CD14-positive monocyte (primary cell): Measurements from ENCODE around the gene C1QC. TPM values are rescaled to one million over a fixed set of nuclear protein-coding genes. Genes with fewer than 3 reads are reported as not detected.

Experiments used
- DNase-seq, 3 donors: peaks; one replicate each; pipeline ENCODE4 v3.0.0-alpha.2; 2011 to 2022
- H2AFZ ChIP-seq: 2 replicates; pipeline ENCODE4 v1.6.0; 2012; ENCODE audit warnings: mild to moderate bottlenecking, low read depth, low read length, inconsistent platforms; ENCODE audit not compliant: insufficient read depth, poor library complexity, severe bottlenecking
- H3K27ac ChIP-seq, 2 donors: 1 replicate in 1 of 2; 2 replicates in 1 of 2; pipeline ENCODE4 v1.5.1; 2012 to 2013; ENCODE audit warnings: low read length in 2 of 2, control low read depth in 1 of 2, inconsistent platforms in 1 of 2, low read depth in 1 of 2, mild to moderate bottlenecking in 1 of 2
- H3K27me3 ChIP-seq, 2 donors: one replicate each; pipeline versions ENCODE4 v1.6.0 to v1.6.1; 2011 to 2013; ENCODE audit warnings: low read length in 2 of 2; ENCODE audit not compliant: control insufficient read depth in 2 of 2, insufficient read depth in 2 of 2
- H3K36me3 ChIP-seq, 2 donors: replicated peaks in 1 of 2; 1 replicate in 1 of 2; 2 replicates in 1 of 2; pipeline versions ENCODE4 v1.5.1 to v1.6.1; 2012 to 2013; ENCODE audit warnings: low read length in 2 of 2, control low read depth in 1 of 2, inconsistent platforms in 1 of 2, mild to moderate bottlenecking in 1 of 2; ENCODE audit not compliant: insufficient read depth in 2 of 2, control insufficient read depth in 1 of 2
- H3K4me1 ChIP-seq, 2 donors: 1 replicate in 1 of 2; 2 replicates in 1 of 2; pipeline versions ENCODE4 v1.5.1 to v1.6.1; 2012 to 2013; ENCODE audit warnings: low read length in 2 of 2, control low read depth in 1 of 2, inconsistent platforms in 1 of 2, mild to moderate bottlenecking in 1 of 2, moderate library complexity in 1 of 2; ENCODE audit not compliant: insufficient read depth in 2 of 2, control insufficient read depth in 1 of 2
- H3K4me2 ChIP-seq: replicated peaks from 2 replicates; pipeline ENCODE3; 2012; ENCODE audit warnings: low read length, moderate library complexity, mild to moderate bottlenecking; ENCODE audit not compliant: poor library complexity, severe bottlenecking; ENCODE audit errors: extremely low read depth
- H3K4me3 ChIP-seq, 3 experiments: fragments of 200-600 bp in 1 of 3; sonication (generic) in 1 of 3; replicated peaks in 1 of 3; 1 replicate in 2 of 3; 2 replicates in 1 of 3; pipeline ENCODE4 v1.5.1; 2011 to 2013; ENCODE audit warnings: low read length in 3 of 3, mild to moderate bottlenecking in 3 of 3, control low read depth in 2 of 3, low read depth in 2 of 3, inconsistent platforms in 1 of 3, moderate library complexity in 1 of 3
- H3K79me2 ChIP-seq: 2 replicates; pipeline ENCODE4 v1.6.0; 2012; ENCODE audit warnings: mild to moderate bottlenecking, control low read depth, inconsistent platforms, low read length, moderate library complexity; ENCODE audit not compliant: insufficient read depth
- H3K9ac ChIP-seq: 2 replicates; pipeline ENCODE4 v1.6.0; 2017; ENCODE audit warnings: low read length, mild to moderate bottlenecking; ENCODE audit not compliant: insufficient read depth, poor library complexity, severe bottlenecking
- H3K9me3 ChIP-seq, 2 donors: replicated peaks in 1 of 2; 1 replicate in 1 of 2; 2 replicates in 1 of 2; pipeline versions ENCODE4 v1.5.1 to v1.6.1; 2012 to 2013; ENCODE audit warnings: low read length in 2 of 2, control low read depth in 1 of 2; ENCODE audit not compliant: control insufficient read depth in 1 of 2, insufficient read depth in 1 of 2
- H4K20me1 ChIP-seq: 2 replicates; pipeline ENCODE4 v1.6.0; 2012; ENCODE audit warnings: mild to moderate bottlenecking, low read length, control low read depth, moderate library complexity; ENCODE audit not compliant: insufficient read depth
- H3K27ac Mint-ChIP-seq, 7 donors: one replicate each; pipeline ENCODE4 v1.8.0; 2020; ENCODE audit warnings: mild to moderate bottlenecking in 7 of 7, mixed read lengths in 7 of 7, moderate library complexity in 6 of 7, inconsistent platforms in 2 of 7
- H3K27me3 Mint-ChIP-seq, 3 donors: one replicate each; pipeline ENCODE4 v1.8.0; 2021 to 2022; ENCODE audit warnings: low read depth in 3 of 3, mild to moderate bottlenecking in 3 of 3, mixed read lengths in 3 of 3, moderate library complexity in 3 of 3, inconsistent platforms in 1 of 3
- H3K36me3 Mint-ChIP-seq, 2 donors: one replicate each; pipeline ENCODE4 v1.8.0; 2020; ENCODE audit warnings: mixed read lengths in 2 of 2, inconsistent platforms in 1 of 2, mild to moderate bottlenecking in 1 of 2
- H3K4me1 Mint-ChIP-seq: one replicate; pipeline ENCODE4 v1.8.0; 2020; ENCODE audit warnings: mild to moderate bottlenecking, mixed read lengths
- H3K4me3 Mint-ChIP-seq, 2 donors: one replicate each; pipeline ENCODE4 v1.8.0; 2020; ENCODE audit warnings: mild to moderate bottlenecking in 2 of 2, mixed read lengths in 2 of 2, moderate library complexity in 1 of 2
- H3K9me3 Mint-ChIP-seq, 7 donors: one replicate each; pipeline ENCODE4 v1.8.0; 2020 to 2022; ENCODE audit warnings: mixed read lengths in 7 of 7, mild to moderate bottlenecking in 6 of 7, moderate library complexity in 6 of 7, inconsistent platforms in 2 of 7
- WGBS: methylation state at CpG from one replicate; pipeline ENCODE4 v1.1.5; 2013; ENCODE audit warnings: missing lambda C conversion rate; ENCODE audit not compliant: insufficient coverage; 5-methylcytosine and 5-hydroxymethylcytosine counted together
- intact Hi-C, 2 donors: fragments of 100-400 bp; cut with micrococcal nuclease; formaldehyde crosslinking; loops; one replicate each; pipeline versions ENCODE4 v1.15.0 to v1.15.1; 2023
- polyA plus RNA-seq, 3 donors: library from polyadenylated mRNA; depleted of rRNA in 1 of 3; unstranded in 2 of 3; stranded (reverse) in 1 of 3; fragments of 300-500 nt in 2 of 3; fragments of >200 nt in 1 of 3; fragmentation: Illumina TruSeq in 2 of 3; gene quantifications; 1 replicate in 2 of 3; 2 replicates in 1 of 3; pipeline ENCODE4 v1.2.3, GENCODE V29; 2012 to 2021
- TF ChIP-seq, protein P1 (sequence below): fragments of 200-600 bp; IDR thresholded peaks from one replicate; pipeline ENCODE4 v1.8.0; 2022; ENCODE audit warnings: antibody characterized with exemption, mild to moderate bottlenecking

The C1QC gene
- polyA plus RNA-seq, 3 donors, result 0.74 to 3.6 (median 0.85) TPM

DNA sequence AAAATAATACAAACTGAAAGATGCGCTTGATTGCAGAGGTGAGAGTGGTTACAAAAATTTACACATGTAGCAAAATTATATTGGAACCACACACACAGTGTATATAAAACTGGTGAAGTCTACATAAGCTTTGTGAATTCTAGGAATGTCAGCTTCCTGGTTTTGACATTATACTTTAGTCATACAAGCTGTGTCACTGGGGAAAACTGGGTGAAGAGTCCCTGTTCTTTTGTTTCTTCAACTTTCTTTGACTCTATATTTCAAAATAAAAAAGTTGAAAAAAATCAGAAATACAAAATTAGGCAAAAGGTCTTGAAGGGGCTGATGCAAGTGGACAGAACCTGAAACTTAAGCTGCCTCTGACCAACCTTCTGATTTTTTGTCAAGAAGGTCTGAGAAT lies 3.0 kb downstream of the C1QC start:
- no peaks in the 10 kb centered on the region for H3K36me3 ChIP-seq
- Mint-ChIP-seq H3K36me3 (no peaks in the 10 kb centered on the region), H3K4me3 (no peak overlapping the region), H3K4me1 (no peaks in the 10 kb centered on the region), H3K27ac (no peak overlapping the region), H3K9me3 (peaks cover 0 to 2% (median 0%) of the 10 kb centered on the region in 7 donors), H3K27me3 (peaks cover 3 to 11% (median 4%) of the 10 kb centered on the region in 3 donors)
- no peak overlapping the region for H2AFZ ChIP-seq
- H3K79me2 ChIP-seq, result no peaks in the 10 kb centered on the region
- no peak overlapping the region for H3K4me2 ChIP-seq
- H4K20me1 ChIP-seq, result no peaks in the 10 kb centered on the region
- H3K4me3 ChIP-seq, result no peak overlapping the region
- no peak for DNase-seq
- TF ChIP-seq, protein P1, sequence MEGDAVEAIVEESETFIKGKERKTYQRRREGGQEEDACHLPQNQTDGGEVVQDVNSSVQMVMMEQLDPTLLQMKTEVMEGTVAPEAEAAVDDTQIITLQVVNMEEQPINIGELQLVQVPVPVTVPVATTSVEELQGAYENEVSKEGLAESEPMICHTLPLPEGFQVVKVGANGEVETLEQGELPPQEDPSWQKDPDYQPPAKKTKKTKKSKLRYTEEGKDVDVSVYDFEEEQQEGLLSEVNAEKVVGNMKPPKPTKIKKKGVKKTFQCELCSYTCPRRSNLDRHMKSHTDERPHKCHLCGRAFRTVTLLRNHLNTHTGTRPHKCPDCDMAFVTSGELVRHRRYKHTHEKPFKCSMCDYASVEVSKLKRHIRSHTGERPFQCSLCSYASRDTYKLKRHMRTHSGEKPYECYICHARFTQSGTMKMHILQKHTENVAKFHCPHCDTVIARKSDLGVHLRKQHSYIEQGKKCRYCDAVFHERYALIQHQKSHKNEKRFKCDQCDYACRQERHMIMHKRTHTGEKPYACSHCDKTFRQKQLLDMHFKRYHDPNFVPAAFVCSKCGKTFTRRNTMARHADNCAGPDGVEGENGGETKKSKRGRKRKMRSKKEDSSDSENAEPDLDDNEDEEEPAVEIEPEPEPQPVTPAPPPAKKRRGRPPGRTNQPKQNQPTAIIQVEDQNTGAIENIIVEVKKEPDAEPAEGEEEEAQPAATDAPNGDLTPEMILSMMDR, result no peak
- no peak overlapping the region for H3K27ac ChIP-seq
- intact Hi-C loops, result loop anchor here in 1 of 2 donors (10.0 kb wide), 1 partner anchor 522 kb away; no protein-coding TSS in a partner anchor
- no CpG with 5 or more reads among the region's 1 CpG for WGBS
- no peak overlapping the region for H3K9ac ChIP-seq
- no peaks in the 10 kb centered on the region for H3K4me1 ChIP-seq
- H3K27me3 ChIP-seq, result no peaks in the 10 kb centered on the region
- no peaks in the 10 kb centered on the region for H3K9me3 ChIP-seq

DNA sequence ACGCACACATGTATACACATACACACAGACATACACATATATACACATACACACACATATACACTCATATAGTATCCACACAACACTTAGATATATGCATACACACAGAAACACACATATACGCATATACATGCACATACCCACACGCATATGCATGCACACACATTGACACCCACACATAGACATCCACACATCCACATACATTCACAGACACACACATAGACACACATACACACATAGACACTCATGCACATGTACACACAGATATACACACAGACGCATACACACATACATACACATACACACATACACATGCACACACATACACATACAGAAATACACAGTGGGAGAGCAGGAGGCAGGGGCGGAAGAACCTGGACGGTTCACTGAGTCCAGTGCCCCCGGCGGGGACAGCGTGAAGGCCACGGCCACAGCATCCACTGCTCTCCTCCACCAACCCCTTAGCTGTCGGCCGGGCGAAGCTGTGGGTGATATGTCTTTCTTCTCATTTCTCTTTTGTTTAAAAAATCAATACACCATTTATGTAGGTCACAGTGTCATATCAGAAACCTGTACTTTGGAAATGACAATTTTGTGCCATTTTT lies 6.8 kb downstream of the C1QC start:
- intact Hi-C loops, result no loop called here
- TF ChIP-seq, protein P1, result no peak

More for the DNA sequence above, 6.8 kb downstream of the C1QC start:
- Histone ChIP-seq H3K9me3 (no peaks in the 10 kb centered on the region), H3K36me3 (no peaks in the 10 kb centered on the region), H3K4me3 (no peak overlapping the region), H3K79me2 (no peaks in the 10 kb centered on the region), H3K4me2 (no peak overlapping the region), H3K27ac (no peak overlapping the region), H2AFZ (no peak overlapping the region), H3K4me1 (peaks cover 0 to 10% of the 10 kb centered on the region in 2 donors), H3K9ac (no peak overlapping the region), H3K27me3 (no peaks in the 10 kb centered on the region), H4K20me1 (no peaks in the 10 kb centered on the region)
- Mint-ChIP-seq H3K9me3 (peaks cover 0 to 2% (median 0%) of the 10 kb centered on the region in 7 donors), H3K27me3 (peaks cover 3 to 10% (median 4%) of the 10 kb centered on the region in 3 donors), H3K27ac (no peak overlapping the region), H3K4me3 (no peak overlapping the region), H3K36me3 (no peaks in the 10 kb centered on the region), H3K4me1 (peaks cover 6% of the 10 kb centered on the region)
- WGBS, result 95% methylated on average over 9 of the region's 13 CpGs
- DNase-seq, result no peak
